ENCODE data around the gene ARL15. TPM values are rescaled to one million over a fixed set of nuclear protein-coding genes. Genes with fewer than 3 reads are reported as not detected.

Gene ARL15
- total RNA-seq, 1 experiment from 2014 or later = 13.0 TPM

DNA sequence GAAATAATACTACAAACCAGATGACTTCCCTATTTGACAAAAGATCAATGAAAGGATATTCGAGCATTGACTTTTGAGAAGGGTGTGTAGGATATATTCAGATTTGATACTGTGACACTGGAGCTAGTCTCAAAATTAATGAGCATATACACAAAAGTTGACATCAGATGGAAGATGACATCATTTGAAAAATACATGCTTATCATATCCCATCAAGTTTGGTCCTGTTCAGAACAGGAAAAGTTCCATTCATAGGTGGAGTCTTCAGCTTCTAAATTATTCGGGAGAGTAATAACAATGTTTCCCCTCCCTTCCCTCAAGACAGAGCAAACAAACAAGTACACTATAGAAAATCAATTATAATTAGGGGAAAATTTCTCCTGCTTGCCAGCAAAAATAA lies 401.6 kb downstream of the ARL15 start:
- H3K4me3 Mint-ChIP-seq = no peak overlapping the region
- Histone ChIP-seq H2AK5ac (ENCODE audit: insufficient read length, low read length) (no peak overlapping the region), H4K8ac (replicated peaks; ENCODE audit: insufficient read length, low read depth, low read length) (no peak overlapping the region), H3K23ac (ENCODE audit: insufficient read length, low read depth, low read length) (no peak overlapping the region), H2BK12ac (ENCODE audit: insufficient read length, low read depth, low read length) (no peak overlapping the region), H2BK120ac (ENCODE audit: low read depth, low read length, poor library complexity, severe bottlenecking) (no peak overlapping the region), H3K9me3 (ENCODE audit: control insufficient read depth, low read depth, low read length) (no peaks in the 10 kb centered on the region), H3K23me2 (ENCODE audit: insufficient read length, low read depth, low read length, poor library complexity, severe bottlenecking) (no peaks in the 10 kb centered on the region), H3K56ac (ENCODE audit: insufficient read length, low read depth, low read length) (no peak overlapping the region), H2BK5ac (ENCODE audit: insufficient read length, low read length) (no peak overlapping the region), H3K79me1 (ENCODE audit: insufficient read depth, low read depth, low read length, poor library complexity, severe bottlenecking) (no peaks in the 10 kb centered on the region), H4K20me1 (ENCODE audit: control insufficient read depth, insufficient read depth, insufficient read length) (no peaks in the 10 kb centered on the region), H2BK15ac (ENCODE audit: low read depth, low read length) (no peak overlapping the region), H3K4me1 (ENCODE audit: insufficient read depth, low read length) (no peaks in the 10 kb centered on the region), H3K18ac (ENCODE audit: insufficient read length, low read depth, low read length) (no peak overlapping the region), H2AFZ (ENCODE audit: low read length) (no peak overlapping the region), H2BK20ac (ENCODE audit: low read depth, low read length, poor library complexity, severe bottlenecking) (no peak overlapping the region), H3K79me2 (ENCODE audit: insufficient read depth, low read length) (no peaks in the 10 kb centered on the region), H3K9ac (ENCODE audit: extremely low read depth, insufficient read length, low read length) (no peak overlapping the region), H3K27ac (ENCODE audit: insufficient read length, low read depth, low read length) (no peak overlapping the region), H3K14ac (ENCODE audit: insufficient read depth, low read length) (no peak overlapping the region), H3T11ph (ENCODE audit: low read length) (no peak overlapping the region), H3K4me2 (ENCODE audit: insufficient read depth, insufficient read length, low read length) (no peak overlapping the region), H4K5ac (ENCODE audit: insufficient read length, low read depth, low read length) (no peak overlapping the region), H4K91ac (ENCODE audit: insufficient read length, low read depth, low read length) (no peak overlapping the region), H3K27me3 (ENCODE audit: insufficient read depth, low read length) (no peaks in the 10 kb centered on the region), H3K4ac (ENCODE audit: low read depth, low read length) (no peak overlapping the region)
- no peak for DNase-seq
- H3K36me3 Mint-ChIP-seq (ENCODE audit: insufficient read depth in 1 of 3, low read depth in 3 of 3) = peaks cover 0 to 1% (median 0%) of the 10 kb centered on the region in 3 experiments; a peak in 1 of 7 replicates
- TF ChIP-seq, protein P1, sequence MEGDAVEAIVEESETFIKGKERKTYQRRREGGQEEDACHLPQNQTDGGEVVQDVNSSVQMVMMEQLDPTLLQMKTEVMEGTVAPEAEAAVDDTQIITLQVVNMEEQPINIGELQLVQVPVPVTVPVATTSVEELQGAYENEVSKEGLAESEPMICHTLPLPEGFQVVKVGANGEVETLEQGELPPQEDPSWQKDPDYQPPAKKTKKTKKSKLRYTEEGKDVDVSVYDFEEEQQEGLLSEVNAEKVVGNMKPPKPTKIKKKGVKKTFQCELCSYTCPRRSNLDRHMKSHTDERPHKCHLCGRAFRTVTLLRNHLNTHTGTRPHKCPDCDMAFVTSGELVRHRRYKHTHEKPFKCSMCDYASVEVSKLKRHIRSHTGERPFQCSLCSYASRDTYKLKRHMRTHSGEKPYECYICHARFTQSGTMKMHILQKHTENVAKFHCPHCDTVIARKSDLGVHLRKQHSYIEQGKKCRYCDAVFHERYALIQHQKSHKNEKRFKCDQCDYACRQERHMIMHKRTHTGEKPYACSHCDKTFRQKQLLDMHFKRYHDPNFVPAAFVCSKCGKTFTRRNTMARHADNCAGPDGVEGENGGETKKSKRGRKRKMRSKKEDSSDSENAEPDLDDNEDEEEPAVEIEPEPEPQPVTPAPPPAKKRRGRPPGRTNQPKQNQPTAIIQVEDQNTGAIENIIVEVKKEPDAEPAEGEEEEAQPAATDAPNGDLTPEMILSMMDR (conservative IDR thresholded peaks at IDR 0.05) = no peak
- no peaks in the 10 kb centered on the region for H3K27me3 Mint-ChIP-seq (ENCODE audit: low read depth)
- no CpG with 5 or more reads among the region's 2 CpGs for WGBS (ENCODE audit: extremely low coverage, insufficient read length, low lambda C conversion rate)
- H3K27ac Mint-ChIP-seq = no peak overlapping the region
- no peaks in the 10 kb centered on the region for H3K4me1 Mint-ChIP-seq
- no peaks in the 10 kb centered on the region for H3K9me3 Mint-ChIP-seq
